Keratinocyte (primary cell): ENCODE measurements around the gene OR5K1. TPM values are rescaled to one million over a fixed set of nuclear protein-coding genes. Genes with fewer than 3 reads are reported as not detected.

Experiments
- DNase-seq: peaks from one replicate; pipeline ENCODE4 v3.0.0-alpha.2; 2011; ENCODE audit warnings: low read depth, missing footprints, low spot score
- FAIRE-seq: peaks from 2 replicates; lab custom pipeline; 2011; peaks lifted over from hg19 to GRCh38; lab: Jason Lieb, UNC
- H2AFZ ChIP-seq: 2 replicates; pipeline ENCODE4 v1.6.0; 2012; ENCODE audit warnings: low read length, control low read depth, inconsistent platforms; ENCODE audit not compliant: control insufficient read depth
- H3K27ac ChIP-seq: 2 replicates; pipeline ENCODE4 v1.5.1; 2011; ENCODE audit warnings: low read length; ENCODE audit not compliant: control insufficient read depth, insufficient read depth
- H3K27me3 ChIP-seq: 3 replicates; pipeline ENCODE4 v1.6.0; 2011; ENCODE audit warnings: low read length; ENCODE audit not compliant: control insufficient read depth, insufficient read depth; ENCODE audit errors: extremely low read depth
- H3K36me3 ChIP-seq, 2 experiments: 2 replicates in 1 of 2; 3 replicates in 1 of 2; pipeline ENCODE4 v1.5.1; 2011; ENCODE audit warnings: low read length in 2 of 2, mild to moderate bottlenecking in 1 of 2; ENCODE audit not compliant: control insufficient read depth in 2 of 2, insufficient read depth in 2 of 2; ENCODE audit errors: extremely low read depth in 1 of 2
- H3K4me1 ChIP-seq: 3 replicates; pipeline ENCODE4 v1.5.1; 2011; ENCODE audit warnings: low read length; ENCODE audit not compliant: control insufficient read depth, insufficient read depth; ENCODE audit errors: extremely low read depth
- H3K4me2 ChIP-seq: 3 replicates; pipeline ENCODE4 v1.6.0; 2011; ENCODE audit warnings: low read depth, low read length; ENCODE audit not compliant: control insufficient read depth, insufficient read depth; ENCODE audit errors: extremely low read depth
- H3K4me3 ChIP-seq, 3 experiments: fragments of 200-600 bp in 1 of 3; sonication (generic) in 1 of 3; 2 replicates in 2 of 3; 3 replicates in 1 of 3; pipeline ENCODE4 v1.5.1; 2011 to 2016; ENCODE audit warnings: low read length in 3 of 3, mild to moderate bottlenecking in 3 of 3, control low read depth in 2 of 3, inconsistent platforms in 1 of 3, low read depth in 1 of 3, mixed read lengths in 1 of 3, mixed run types in 1 of 3, moderate library complexity in 1 of 3; ENCODE audit not compliant: control insufficient read depth in 2 of 3, insufficient read depth in 2 of 3; ENCODE audit errors: extremely low read depth in 1 of 3
- H3K79me2 ChIP-seq: 2 replicates; pipeline ENCODE4 v1.6.0; 2012; ENCODE audit warnings: low read length; ENCODE audit not compliant: control insufficient read depth, insufficient read depth
- H3K9ac ChIP-seq: 3 replicates; pipeline ENCODE4 v1.6.0; 2011; ENCODE audit warnings: low read length; ENCODE audit not compliant: control insufficient read depth, insufficient read depth; ENCODE audit errors: extremely low read depth
- H3K9me1 ChIP-seq: 3 replicates; pipeline ENCODE4 v1.6.0; 2011; ENCODE audit warnings: low read length; ENCODE audit not compliant: control insufficient read depth, insufficient read depth; ENCODE audit errors: extremely low read depth
- H3K9me3 ChIP-seq: 2 replicates; pipeline ENCODE4 v1.5.1; 2012; ENCODE audit warnings: low read depth, low read length; ENCODE audit not compliant: control insufficient read depth
- H4K20me1 ChIP-seq: 3 replicates; pipeline ENCODE4 v1.6.0; 2011; ENCODE audit warnings: low read length; ENCODE audit not compliant: control insufficient read depth, insufficient read depth; ENCODE audit errors: extremely low read depth
- CTCF ChIP-seq, 3 experiments: IDR thresholded peaks in 1 of 3; conservative IDR thresholded peaks in 1 of 3; optimal IDR thresholded peaks in 1 of 3; 2 replicates in 2 of 3; 3 replicates in 1 of 3; pipeline versions ENCODE3 to v1.5.1; 2011; ENCODE audit warnings: low read length in 3 of 3, mild to moderate bottlenecking in 3 of 3, moderate library complexity in 2 of 3, control low read depth in 1 of 3, inconsistent platforms in 1 of 3; ENCODE audit not compliant: insufficient read depth in 2 of 3; ENCODE audit errors: extremely low read depth in 1 of 3
- EZH2 ChIP-seq: IDR thresholded peaks from one replicate; pipeline ENCODE4 v1.6.1; 2012; ENCODE audit warnings: inconsistent platforms, mild to moderate bottlenecking, low read length, moderate library complexity
- dilution Hi-C: fragments of 300-500 bp; cut with MboI; formaldehyde crosslinking; loops from one replicate; pipeline ENCODE4 v1.7.0; 2020; ENCODE audit warnings: low sequenced_read_pairs; ENCODE audit not compliant: extremely low pct_ligation_motif_present
- polyA plus RNA-seq, 5 experiments: library from polyadenylated mRNA; depleted of rRNA in 3 of 5; stranded (reverse) in 3 of 5; stranded (forward) in 1 of 5; unstranded in 1 of 5; fragments of >200 nt; gene quantifications; 1 replicate in 1 of 5; 2 replicates in 3 of 5; 3 replicates in 1 of 5; pipeline versions ENCODE4 v1.2.1 to v1.2.3, GENCODE V29; 2011 to 2012; ENCODE audit warnings: missing spikeins in 2 of 5, low read depth in 1 of 5, low replicate concordance in 1 of 5

OR5K1 gene
- polyA plus RNA-seq, 1 donor (not counting 4 experiments of a cell fraction or from before 2014, with no cell fraction given), result not detected

DNA sequence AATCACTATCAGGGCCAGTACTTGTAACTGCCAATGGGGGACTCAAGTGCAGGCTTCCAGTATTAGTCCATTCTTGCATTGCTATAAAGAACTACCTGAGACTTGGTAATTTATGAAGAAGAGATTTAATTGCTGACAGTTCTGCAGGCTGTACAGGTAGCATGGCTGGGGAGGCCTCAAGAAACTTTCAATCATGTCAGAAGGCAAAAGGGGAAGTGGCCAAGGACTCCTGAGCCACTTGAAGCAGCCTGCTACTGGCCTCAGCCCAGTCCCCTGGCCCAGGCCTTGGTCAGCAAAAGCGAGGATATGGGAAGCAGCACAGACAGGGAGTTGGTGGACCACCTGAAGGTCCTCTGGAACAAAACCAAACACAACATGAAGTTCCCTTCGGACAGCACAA is 29.2 kb upstream of the OR5K1 start:
- Histone ChIP-seq H4K20me1 (no peaks in the 10 kb centered on the region), H3K27ac (no peak overlapping the region), H3K79me2 (no peaks in the 10 kb centered on the region), H3K36me3 (no peaks in the 10 kb centered on the region), H3K4me3 (no peak overlapping the region), H3K4me1 (no peaks in the 10 kb centered on the region), H3K4me2 (no peak overlapping the region), H3K9me1 (no peaks in the 10 kb centered on the region), H2AFZ (no peak overlapping the region), H3K9me3 (no peaks in the 10 kb centered on the region), H3K9ac (no peak overlapping the region), H3K27me3 (no peaks in the 10 kb centered on the region)
- no peak for FAIRE-seq
- no peak for DNase-seq
- dilution Hi-C loops, result no loop called here
- TF ChIP-seq CTCF (optimal IDR thresholded peaks at IDR 0.05 in 1 of 3, IDR thresholded peaks at IDR 0.05 in 1 of 3, conservative IDR thresholded peaks at IDR 0.05 in 1 of 3; ENCODE audit: extremely low read depth in 1 of 3, insufficient read depth in 2 of 3, low read length in 3 of 3), result no peak
- TF ChIP-seq EZH2, result no peak

GRCh38 chr3:98434412-98434811 is 28.6 kb upstream of the OR5K1 start:
- Histone ChIP-seq H3K4me2 (no peak overlapping the region), H3K27ac (no peak overlapping the region), H3K79me2 (no peaks in the 10 kb centered on the region), H3K9me3 (no peaks in the 10 kb centered on the region), H3K9ac (no peak overlapping the region), H3K4me3 (no peak overlapping the region), H3K36me3 (no peaks in the 10 kb centered on the region), H3K27me3 (no peaks in the 10 kb centered on the region), H3K9me1 (no peaks in the 10 kb centered on the region), H3K4me1 (no peaks in the 10 kb centered on the region), H4K20me1 (no peaks in the 10 kb centered on the region), H2AFZ (no peak overlapping the region)
- DNase-seq (no peak), FAIRE-seq (no peak)
- dilution Hi-C loops, result no loop called here
- no peak for TF ChIP-seq EZH2
- TF ChIP-seq CTCF (optimal IDR thresholded peaks at IDR 0.05 in 1 of 3, IDR thresholded peaks at IDR 0.05 in 1 of 3, conservative IDR thresholded peaks at IDR 0.05 in 1 of 3; ENCODE audit: extremely low read depth in 1 of 3, insufficient read depth in 2 of 3, low read length in 3 of 3), result no peak
